NB4 (cell line): ENCODE results near the gene PPP1R14C.

Experiments used
- MYC ChIP-seq: IDR thresholded peaks from 2 replicates; pipeline ENCODE4 v1.6.1; 2011; ENCODE audit warnings: low read depth, low read length
- POLR2A ChIP-seq: IDR thresholded peaks from 2 replicates; pipeline ENCODE4 v1.6.1; 2011; ENCODE audit warnings: mild to moderate bottlenecking; ENCODE audit not compliant: insufficient read length; ENCODE audit errors: extremely low read depth
- TF ChIP-seq, protein P1 (sequence below): IDR thresholded peaks from one replicate; pipeline ENCODE4 v1.5.1; 2012; ENCODE audit warnings: low read depth, low read length
- TF ChIP-seq, protein P2 (sequence below): IDR thresholded peaks from 2 replicates; pipeline ENCODE4 v1.6.1; 2011; ENCODE audit warnings: low read depth, low read length

DNA sequence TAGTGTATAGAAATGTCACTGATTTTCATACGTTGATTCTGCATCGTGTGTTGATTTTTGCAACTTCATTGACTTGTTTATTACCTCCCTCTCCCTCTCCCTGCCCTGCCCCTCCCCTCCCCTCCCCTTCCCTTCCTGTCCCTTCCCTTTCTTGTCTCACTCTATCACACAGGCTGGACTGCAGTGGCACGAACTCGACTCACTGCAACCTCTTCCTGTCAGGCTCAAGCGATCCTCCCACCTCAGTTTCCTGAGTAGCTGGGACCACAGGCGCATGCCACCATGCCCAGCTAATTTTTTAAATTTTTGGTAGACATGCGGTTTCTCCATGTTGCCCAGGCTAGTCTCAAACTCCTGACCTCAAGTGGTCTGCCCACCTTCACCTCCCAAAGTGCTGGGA is 19.2 kb upstream of the PPP1R14C start:
- TF ChIP-seq, protein P1, sequence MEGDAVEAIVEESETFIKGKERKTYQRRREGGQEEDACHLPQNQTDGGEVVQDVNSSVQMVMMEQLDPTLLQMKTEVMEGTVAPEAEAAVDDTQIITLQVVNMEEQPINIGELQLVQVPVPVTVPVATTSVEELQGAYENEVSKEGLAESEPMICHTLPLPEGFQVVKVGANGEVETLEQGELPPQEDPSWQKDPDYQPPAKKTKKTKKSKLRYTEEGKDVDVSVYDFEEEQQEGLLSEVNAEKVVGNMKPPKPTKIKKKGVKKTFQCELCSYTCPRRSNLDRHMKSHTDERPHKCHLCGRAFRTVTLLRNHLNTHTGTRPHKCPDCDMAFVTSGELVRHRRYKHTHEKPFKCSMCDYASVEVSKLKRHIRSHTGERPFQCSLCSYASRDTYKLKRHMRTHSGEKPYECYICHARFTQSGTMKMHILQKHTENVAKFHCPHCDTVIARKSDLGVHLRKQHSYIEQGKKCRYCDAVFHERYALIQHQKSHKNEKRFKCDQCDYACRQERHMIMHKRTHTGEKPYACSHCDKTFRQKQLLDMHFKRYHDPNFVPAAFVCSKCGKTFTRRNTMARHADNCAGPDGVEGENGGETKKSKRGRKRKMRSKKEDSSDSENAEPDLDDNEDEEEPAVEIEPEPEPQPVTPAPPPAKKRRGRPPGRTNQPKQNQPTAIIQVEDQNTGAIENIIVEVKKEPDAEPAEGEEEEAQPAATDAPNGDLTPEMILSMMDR = no peak
- TF ChIP-seq POLR2A (no peak), MYC (no peak)
- TF ChIP-seq, protein P2, sequence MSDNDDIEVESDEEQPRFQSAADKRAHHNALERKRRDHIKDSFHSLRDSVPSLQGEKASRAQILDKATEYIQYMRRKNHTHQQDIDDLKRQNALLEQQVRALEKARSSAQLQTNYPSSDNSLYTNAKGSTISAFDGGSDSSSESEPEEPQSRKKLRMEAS = no peak
